Measurements from ENCODE around the gene DDR2.
A peak's percentile ranks its signal among the peaks of the same experiment; 100 is the strongest.

Gene DDR2

DNA sequence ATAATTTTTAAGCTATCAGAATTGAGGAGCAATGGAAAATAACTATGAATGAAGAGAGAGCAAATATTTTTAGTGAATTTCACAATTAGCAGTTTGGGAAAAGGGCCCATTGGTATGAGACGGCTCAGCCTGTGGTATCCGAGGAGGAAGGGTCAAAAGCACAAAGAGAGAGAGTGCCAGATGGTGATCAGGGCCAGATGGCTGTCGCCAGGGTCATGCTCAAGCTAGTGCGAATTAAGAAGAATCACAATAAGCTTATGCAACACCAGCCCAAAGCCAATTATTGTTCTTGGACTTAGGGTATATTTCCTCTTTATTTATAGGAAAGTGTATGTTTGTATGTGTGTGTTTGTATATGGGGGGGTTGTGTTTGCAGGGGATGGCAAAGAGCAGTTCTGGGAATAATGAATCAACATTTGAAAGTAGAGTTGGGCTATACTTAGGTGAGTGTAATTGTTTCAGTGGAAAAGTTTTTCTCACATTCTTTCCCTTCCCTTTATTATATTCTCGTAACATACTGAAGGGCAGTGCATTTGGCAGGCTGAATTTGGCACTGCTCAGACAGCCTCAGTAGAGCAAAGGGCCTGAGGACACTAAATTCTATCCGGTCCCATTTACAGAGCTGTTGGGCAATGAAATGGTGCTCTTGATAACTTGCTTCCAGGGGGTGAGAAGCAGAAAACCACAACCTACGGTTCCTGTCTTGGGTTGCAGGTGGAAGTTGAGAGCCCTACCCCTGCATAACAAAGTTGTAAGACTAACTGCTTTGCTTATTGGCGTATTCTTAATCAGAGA, 19.5 kb upstream of the DDR2 start:
- no peaks in the 10 kb centered on the region for H3K27me3 ChIP-seq (ENCODE audit: control insufficient read depth in 1 of 2, insufficient read depth in 2 of 2, low read length in 2 of 2)
- H3K9ac ChIP-seq (ENCODE audit: low read length) = peak overlapping the region; percentile 1
- H3K36me3 ChIP-seq (ENCODE audit: insufficient read depth, low read length) = peaks cover 5% of the 10 kb centered on the region
- H3K4me3 ChIP-seq (ENCODE audit: low read depth in 1 of 2, low read length in 2 of 2) = no peak overlapping the region
- peak overlapping the region; percentile 56 for H3K27ac ChIP-seq (ENCODE audit: low read depth, low read length)
- peaks cover 17% of the 10 kb centered on the region for H3K4me1 ChIP-seq (ENCODE audit: insufficient read depth, low read length)
- H3K9me3 ChIP-seq (ENCODE audit: low read length) = peaks cover 9% of the 10 kb centered on the region

DNA sequence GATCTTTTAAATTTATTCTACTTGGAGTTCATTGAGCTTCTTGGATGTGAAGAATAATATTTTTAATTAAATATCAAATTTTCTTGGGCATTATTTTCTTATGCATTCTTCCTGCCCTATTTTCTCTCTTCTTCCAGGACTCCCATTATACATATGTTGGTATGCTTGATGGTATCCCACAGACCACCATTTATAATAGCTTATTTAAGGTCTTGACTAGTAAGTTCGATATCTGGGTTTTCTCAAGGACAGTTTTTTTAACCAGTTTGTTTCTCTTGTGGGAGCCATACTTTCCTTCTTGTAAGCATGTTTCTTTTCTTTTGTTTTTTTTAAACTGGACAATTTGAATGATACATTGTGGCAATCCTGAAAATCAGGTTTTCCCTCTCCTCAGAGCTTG, 15.4 kb upstream of the DDR2 start:
- Histone ChIP-seq H3K27me3 (ENCODE audit: control insufficient read depth in 1 of 2, insufficient read depth in 2 of 2, low read length in 2 of 2) (no peaks in the 10 kb centered on the region), H3K27ac (ENCODE audit: low read depth, low read length) (no peak overlapping the region)

DNA sequence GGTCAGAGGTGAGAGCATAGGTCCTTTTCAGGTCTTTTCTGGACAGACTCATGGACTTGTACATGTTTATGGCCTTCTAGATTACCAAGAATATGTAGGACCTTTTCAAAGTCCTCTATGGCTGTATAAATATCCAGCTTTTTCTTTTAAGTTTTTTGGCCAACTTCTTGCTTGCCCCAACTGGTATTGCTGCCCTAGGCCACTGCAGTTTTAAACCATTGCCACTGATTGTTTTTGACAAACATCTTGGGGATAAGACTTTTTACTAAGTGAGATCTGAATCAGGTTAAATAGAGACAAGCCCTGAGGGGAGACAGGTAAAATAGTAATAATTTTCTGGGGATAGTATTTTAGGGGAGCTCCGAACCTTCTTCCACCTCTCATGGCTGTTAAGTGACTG, 14.8 kb upstream of the DDR2 start:
- Histone ChIP-seq H3K4me3 (ENCODE audit: low read depth in 1 of 2, low read length in 2 of 2) (no peak overlapping the region), H3K9ac (ENCODE audit: low read length) (no peak overlapping the region), H3K36me3 (ENCODE audit: insufficient read depth, low read length) (no peaks in the 10 kb centered on the region), H3K9me3 (ENCODE audit: low read length) (peaks cover 10% of the 10 kb centered on the region), H3K27me3 (ENCODE audit: control insufficient read depth in 1 of 2, insufficient read depth in 2 of 2, low read length in 2 of 2) (no peaks in the 10 kb centered on the region), H3K27ac (ENCODE audit: low read depth, low read length) (no peak overlapping the region), H3K4me1 (ENCODE audit: insufficient read depth, low read length) (peaks cover 14% of the 10 kb centered on the region)

More for the DNA sequence above, 15.4 kb upstream of the DDR2 start:
- Histone ChIP-seq H3K4me3 (ENCODE audit: low read depth in 1 of 2, low read length in 2 of 2) (no peak overlapping the region), H3K9me3 (ENCODE audit: low read length) (peaks cover 10% of the 10 kb centered on the region), H3K4me1 (ENCODE audit: insufficient read depth, low read length) (peaks cover 17% of the 10 kb centered on the region), H3K9ac (ENCODE audit: low read length) (no peak overlapping the region), H3K36me3 (ENCODE audit: insufficient read depth, low read length) (no peaks in the 10 kb centered on the region)

DNA sequence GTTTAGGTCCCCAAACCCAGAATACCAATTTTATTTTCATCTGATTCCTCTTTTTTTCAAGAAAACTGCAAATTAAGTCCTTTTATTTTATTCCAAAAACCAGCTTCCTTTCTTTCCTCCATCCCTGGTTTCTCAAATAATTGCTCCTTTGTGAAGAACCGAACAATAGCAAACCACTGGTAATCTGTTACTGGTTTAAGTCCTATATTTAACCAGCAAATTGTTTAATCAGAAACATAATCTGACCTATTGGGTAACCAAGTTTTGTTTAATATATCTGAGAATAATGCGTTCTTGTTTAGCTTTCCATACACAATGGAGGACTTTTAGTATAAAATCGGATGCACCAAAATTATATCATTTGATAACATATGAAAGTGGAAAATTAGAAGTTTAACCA, 13.2 kb upstream of the DDR2 start:
- H3K27me3 ChIP-seq (ENCODE audit: control insufficient read depth in 1 of 2, insufficient read depth in 2 of 2, low read length in 2 of 2) = no peaks in the 10 kb centered on the region

DNA sequence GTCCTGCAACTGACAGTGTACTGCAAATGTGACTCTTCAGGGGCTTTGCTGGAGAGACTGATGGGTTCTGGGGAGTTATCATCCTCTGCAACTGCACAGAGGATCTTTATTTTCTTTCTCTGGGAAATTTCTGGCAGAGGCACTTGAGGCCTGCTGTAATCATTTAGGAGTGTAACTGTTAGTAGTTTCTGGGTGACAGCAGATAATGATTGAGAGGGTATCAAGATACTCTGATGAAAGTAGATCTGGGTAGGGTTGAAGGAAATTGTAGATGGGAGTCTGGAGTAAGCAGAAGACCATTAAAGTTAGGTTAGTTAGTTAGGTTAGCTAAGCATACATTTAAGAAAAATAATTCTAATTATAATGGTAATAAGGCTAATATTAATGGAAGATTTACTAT, 11.0 kb upstream of the DDR2 start:
- Histone ChIP-seq H3K9ac (ENCODE audit: low read length) (no peak overlapping the region), H3K36me3 (ENCODE audit: insufficient read depth, low read length) (no peaks in the 10 kb centered on the region)

More for the DNA sequence above, 13.2 kb upstream of the DDR2 start:
- Histone ChIP-seq H3K9ac (ENCODE audit: low read length) (no peak overlapping the region), H3K36me3 (ENCODE audit: insufficient read depth, low read length) (no peaks in the 10 kb centered on the region), H3K9me3 (ENCODE audit: low read length) (peaks cover 10% of the 10 kb centered on the region), H3K4me1 (ENCODE audit: insufficient read depth, low read length) (peaks cover 2% of the 10 kb centered on the region), H3K27ac (ENCODE audit: low read depth, low read length) (no peak overlapping the region), H3K4me3 (ENCODE audit: low read depth in 1 of 2, low read length in 2 of 2) (no peak overlapping the region)

DNA sequence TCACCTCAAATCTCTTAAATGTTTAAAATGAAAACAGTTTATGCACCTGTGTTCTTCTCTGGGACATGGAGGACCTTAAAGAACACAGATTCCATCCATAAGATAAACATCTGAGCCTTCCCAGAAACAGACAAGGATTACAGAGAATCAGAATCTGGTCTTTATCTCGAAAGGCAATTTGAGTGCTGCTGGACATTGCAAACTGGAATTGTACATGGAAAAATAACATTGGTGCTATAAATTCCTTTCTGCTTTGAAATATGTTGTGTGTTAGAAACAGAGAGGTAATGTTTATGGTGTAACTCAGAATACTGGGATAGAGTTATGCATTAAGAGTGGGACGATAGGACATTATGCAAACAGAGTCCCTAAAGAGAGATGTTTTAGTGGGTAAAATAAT, 6.6 kb upstream of the DDR2 start:
- H3K9me3 ChIP-seq (ENCODE audit: low read length) = no peaks in the 10 kb centered on the region
- H3K27ac ChIP-seq (ENCODE audit: low read depth, low read length) = peak overlapping the region; percentile 91

More for the DNA sequence above, 11.0 kb upstream of the DDR2 start:
- Histone ChIP-seq H3K27ac (ENCODE audit: low read depth, low read length) (no peak overlapping the region), H3K9me3 (ENCODE audit: low read length) (peaks cover 10% of the 10 kb centered on the region), H3K4me3 (ENCODE audit: low read depth in 1 of 2, low read length in 2 of 2) (no peak overlapping the region), H3K4me1 (ENCODE audit: insufficient read depth, low read length) (peaks cover 24% of the 10 kb centered on the region), H3K27me3 (ENCODE audit: control insufficient read depth in 1 of 2, insufficient read depth in 2 of 2, low read length in 2 of 2) (no peaks in the 10 kb centered on the region)

DNA sequence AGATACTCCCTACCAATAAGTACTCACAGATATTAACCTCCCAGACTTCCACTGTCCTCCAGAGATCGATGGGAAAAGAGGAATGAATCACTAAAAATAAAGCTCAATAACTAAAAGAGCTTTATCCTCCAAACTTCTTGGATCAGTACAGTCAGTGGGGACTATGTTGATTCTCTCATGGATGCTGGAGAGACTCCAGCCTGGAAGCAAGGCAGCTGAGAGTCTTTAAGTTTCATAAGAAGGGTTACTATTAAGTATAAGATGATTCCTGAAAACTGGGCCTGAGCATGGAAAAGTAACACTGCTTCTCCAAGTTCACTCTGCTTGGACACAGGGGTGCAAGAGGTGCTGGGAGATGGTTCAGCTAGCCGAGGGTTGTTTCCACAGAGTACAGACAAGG, 6.2 kb upstream of the DDR2 start:
- Histone ChIP-seq H3K36me3 (ENCODE audit: insufficient read depth, low read length) (no peaks in the 10 kb centered on the region), H3K4me3 (ENCODE audit: low read depth in 1 of 2, low read length in 2 of 2) (peak overlapping the region in 1 of 2 donors; percentile 49), H3K27me3 (ENCODE audit: control insufficient read depth in 1 of 2, insufficient read depth in 2 of 2, low read length in 2 of 2) (no peaks in the 10 kb centered on the region), H3K9ac (ENCODE audit: low read length) (peak overlapping the region; percentile 32), H3K4me1 (ENCODE audit: insufficient read depth, low read length) (peaks cover 64% of the 10 kb centered on the region), H3K27ac (ENCODE audit: low read depth, low read length) (peak overlapping the region; percentile 91), H3K9me3 (ENCODE audit: low read length) (no peaks in the 10 kb centered on the region)

More for the DNA sequence above, 6.6 kb upstream of the DDR2 start:
- Histone ChIP-seq H3K27me3 (ENCODE audit: control insufficient read depth in 1 of 2, insufficient read depth in 2 of 2, low read length in 2 of 2) (no peaks in the 10 kb centered on the region), H3K4me3 (ENCODE audit: low read depth in 1 of 2, low read length in 2 of 2) (peak overlapping the region in 1 of 2 donors; percentile 2), H3K9ac (ENCODE audit: low read length) (no peak overlapping the region), H3K36me3 (ENCODE audit: insufficient read depth, low read length) (no peaks in the 10 kb centered on the region), H3K4me1 (ENCODE audit: insufficient read depth, low read length) (peaks cover 60% of the 10 kb centered on the region)

DNA sequence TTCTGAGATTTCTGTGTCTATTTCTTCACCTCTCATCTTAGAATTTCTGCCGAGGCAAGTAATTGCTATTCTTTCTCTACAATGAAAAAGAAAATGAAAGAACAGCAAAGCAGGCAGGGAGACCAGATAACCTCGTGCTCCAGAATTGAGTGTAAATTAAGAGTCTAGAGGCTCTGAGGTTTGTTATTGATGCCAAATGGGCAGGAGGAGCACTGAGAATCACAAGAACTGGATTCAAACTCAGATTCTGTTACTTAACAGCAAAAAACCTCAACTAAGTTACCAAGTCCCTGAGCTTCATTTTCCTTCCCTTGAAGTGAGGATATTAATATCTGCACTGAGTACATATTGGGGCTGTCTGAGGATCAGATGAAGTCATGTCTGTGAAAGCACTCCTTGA, 5.5 kb upstream of the DDR2 start:
- H3K27ac ChIP-seq (ENCODE audit: low read depth, low read length) = peak overlapping the region; percentile 91
- H3K4me1 ChIP-seq (ENCODE audit: insufficient read depth, low read length) = peaks cover 68% of the 10 kb centered on the region
- no peaks in the 10 kb centered on the region for H3K36me3 ChIP-seq (ENCODE audit: insufficient read depth, low read length)
- H3K9me3 ChIP-seq (ENCODE audit: low read length) = no peaks in the 10 kb centered on the region
- peak overlapping the region in 1 of 2 donors; percentile 49 for H3K4me3 ChIP-seq (ENCODE audit: low read depth in 1 of 2, low read length in 2 of 2)
- H3K9ac ChIP-seq (ENCODE audit: low read length) = peak overlapping the region; percentile 32
- no peaks in the 10 kb centered on the region for H3K27me3 ChIP-seq (ENCODE audit: control insufficient read depth in 1 of 2, insufficient read depth in 2 of 2, low read length in 2 of 2)

DNA sequence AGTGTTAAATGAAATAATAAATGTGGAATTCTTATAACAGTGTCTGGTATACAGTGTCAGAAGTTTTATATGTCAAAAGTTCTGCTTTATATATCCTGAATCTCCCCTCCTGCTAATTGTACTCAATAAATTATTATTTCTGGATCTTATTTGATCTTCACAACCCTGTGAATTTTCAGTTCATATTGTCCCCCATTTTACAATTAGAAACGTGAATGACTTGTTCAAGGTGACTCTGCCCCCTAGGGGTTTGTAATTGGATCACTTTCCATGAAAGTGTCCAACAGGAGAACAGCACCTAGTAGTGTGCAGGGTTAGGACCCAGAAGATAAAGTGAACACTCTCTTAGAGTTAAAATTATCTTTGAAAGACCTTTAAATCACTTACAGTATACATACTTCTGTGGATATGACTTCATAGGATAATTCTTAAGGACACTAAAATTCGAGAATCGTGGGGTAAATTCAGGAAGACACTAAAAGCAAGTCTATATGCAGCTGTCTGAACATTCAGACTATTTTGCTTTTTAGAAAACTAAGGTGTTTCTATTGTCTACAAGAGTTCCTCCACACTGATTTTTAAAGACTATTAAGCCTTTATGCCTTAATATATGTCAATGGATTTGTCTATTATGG, 4.5 kb upstream of the DDR2 start:
- Histone ChIP-seq H3K4me3 (ENCODE audit: low read depth in 1 of 2, low read length in 2 of 2) (no peak overlapping the region), H3K27me3 (ENCODE audit: control insufficient read depth in 1 of 2, insufficient read depth in 2 of 2, low read length in 2 of 2) (no peaks in the 10 kb centered on the region), H3K36me3 (ENCODE audit: insufficient read depth, low read length) (no peaks in the 10 kb centered on the region), H3K9ac (ENCODE audit: low read length) (no peak overlapping the region), H3K9me3 (ENCODE audit: low read length) (no peaks in the 10 kb centered on the region), H3K4me1 (ENCODE audit: insufficient read depth, low read length) (peaks cover 68% of the 10 kb centered on the region), H3K27ac (ENCODE audit: low read depth, low read length) (peak overlapping the region; percentile 91)

DNA sequence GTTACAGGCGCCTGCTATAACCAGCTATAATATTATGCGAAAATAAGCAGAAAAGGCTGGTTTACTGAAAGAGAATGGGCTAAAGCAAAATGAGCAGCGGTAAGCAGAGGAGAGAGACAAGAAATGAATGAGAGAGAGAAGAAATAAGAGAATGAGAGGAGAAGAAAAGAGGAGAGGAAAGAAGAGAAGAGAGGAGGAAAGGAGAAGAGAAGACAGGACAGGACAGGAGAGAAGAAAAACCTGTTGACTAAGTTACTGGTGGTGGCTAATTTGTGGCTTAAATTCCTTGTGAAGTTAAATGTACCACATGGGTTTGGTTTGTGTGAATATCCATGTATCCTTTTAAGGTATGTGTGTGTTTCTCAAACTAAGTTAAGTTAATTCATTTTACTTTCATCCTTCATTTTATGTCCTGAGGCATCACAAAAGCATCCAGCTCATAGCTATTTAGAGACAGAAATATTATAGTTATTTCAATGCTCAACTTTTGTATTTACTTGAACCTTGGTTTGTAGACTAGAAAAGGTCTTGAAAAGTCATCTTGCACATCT, 3.1 kb upstream of the DDR2 start:
- Histone ChIP-seq H3K4me1 (ENCODE audit: insufficient read depth, low read length) (peaks cover 65% of the 10 kb centered on the region), H3K9ac (ENCODE audit: low read length) (no peak overlapping the region), H3K36me3 (ENCODE audit: insufficient read depth, low read length) (no peaks in the 10 kb centered on the region), H3K4me3 (ENCODE audit: low read depth in 1 of 2, low read length in 2 of 2) (no peak overlapping the region), H3K9me3 (ENCODE audit: low read length) (no peaks in the 10 kb centered on the region), H3K27ac (ENCODE audit: low read depth, low read length) (no peak overlapping the region), H3K27me3 (ENCODE audit: control insufficient read depth in 1 of 2, insufficient read depth in 2 of 2, low read length in 2 of 2) (no peaks in the 10 kb centered on the region)

DNA sequence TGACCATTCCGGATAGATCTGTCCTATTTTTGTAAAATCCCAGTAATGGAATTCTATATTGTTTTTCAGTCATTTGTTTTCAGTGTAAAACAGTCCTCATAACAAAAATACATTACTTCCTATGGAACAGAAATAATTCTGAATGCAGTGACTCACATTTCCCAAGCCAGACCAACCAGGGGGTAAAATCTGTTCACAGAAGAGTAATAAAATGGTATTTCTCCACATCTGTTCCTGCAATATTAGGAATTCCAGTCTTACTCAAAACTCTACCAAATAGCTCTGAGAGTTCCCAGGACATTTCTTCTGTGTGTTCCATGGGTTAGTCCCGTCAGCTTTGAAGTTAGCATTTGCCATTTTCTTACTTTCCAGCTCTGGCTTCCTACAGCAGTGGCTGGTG, 2.6 kb upstream of the DDR2 start:
- Histone ChIP-seq H3K4me1 (ENCODE audit: insufficient read depth, low read length) (peaks cover 60% of the 10 kb centered on the region), H3K9me3 (ENCODE audit: low read length) (no peaks in the 10 kb centered on the region), H3K27ac (ENCODE audit: low read depth, low read length) (peak overlapping the region; percentile 17), H3K27me3 (ENCODE audit: control insufficient read depth in 1 of 2, insufficient read depth in 2 of 2, low read length in 2 of 2) (no peaks in the 10 kb centered on the region), H3K4me3 (ENCODE audit: low read depth in 1 of 2, low read length in 2 of 2) (no peak overlapping the region), H3K9ac (ENCODE audit: low read length) (no peak overlapping the region), H3K36me3 (ENCODE audit: insufficient read depth, low read length) (no peaks in the 10 kb centered on the region)

All from muscle layer of colon (tissue), 2 donors.